GM18519 (cell line): ENCODE results near the gene PDZD2.
"Not testable (repeated sequence)": the region's sequence is repeated elsewhere in the genome, so short reads cannot be mapped to it uniquely, and the experiment has no call there.

Experiments used
- ATAC-seq: cut with Tn5 transposase; IDR thresholded peaks from one replicate; pipeline ENCODE4 v1.9.1; 2021; ENCODE audit warnings: mild to moderate bottlenecking, moderate library complexity; ENCODE audit not compliant: unreplicated experiment, low FRiP score

The PDZD2 gene

GRCh38 chr5:32021771-32022170, 382.8 kb downstream of the PDZD2 start:
- ATAC-seq = no peak

- no peak for ATAC-seq
Measured at GRCh38 chr5:32022638-32023037, 383.7 kb downstream of the PDZD2 start.

- ATAC-seq = no peak
Measured at GRCh38 chr5:32023816-32024215, 384.9 kb downstream of the PDZD2 start.

GRCh38 chr5:32024751-32025150, 385.8 kb downstream of the PDZD2 start:
- no peak for ATAC-seq

GRCh38 chr5:32027093-32027716, 388.3 kb downstream of the PDZD2 start:
- ATAC-seq = no peak

GRCh38 chr5:32027717-32028458, 389.0 kb downstream of the PDZD2 start:
- no peak for ATAC-seq

GRCh38 chr5:32029261-32029660, 390.3 kb downstream of the PDZD2 start:
- ATAC-seq = no peak

GRCh38 chr5:32029781-32030180, 390.9 kb downstream of the PDZD2 start:
- no peak for ATAC-seq

GRCh38 chr5:32030222-32030621, 391.3 kb downstream of the PDZD2 start:
- no peak for ATAC-seq

- ATAC-seq = no peak
Measured at GRCh38 chr5:32030686-32031085, 391.8 kb downstream of the PDZD2 start.

- ATAC-seq = no peak
Measured at GRCh38 chr5:32031089-32031488, 392.2 kb downstream of the PDZD2 start.

- ATAC-seq = no peak
Measured at GRCh38 chr5:32038523-32038922, 399.6 kb downstream of the PDZD2 start.

- ATAC-seq = not testable (repeated sequence)
Measured at GRCh38 chr5:32039133-32039532, 400.2 kb downstream of the PDZD2 start.

GRCh38 chr5:32039601-32040000, 400.7 kb downstream of the PDZD2 start:
- ATAC-seq = not testable (repeated sequence)

GRCh38 chr5:32040181-32040695, 401.3 kb downstream of the PDZD2 start:
- not testable (repeated sequence) for ATAC-seq

GRCh38 chr5:32042551-32042961, 403.6 kb downstream of the PDZD2 start:
- no peak for ATAC-seq

GRCh38 chr5:32043105-32043504, 404.2 kb downstream of the PDZD2 start:
- no peak for ATAC-seq

GRCh38 chr5:32044434-32044833, 405.5 kb downstream of the PDZD2 start:
- no peak for ATAC-seq

- no peak for ATAC-seq
Measured at GRCh38 chr5:32044939-32045338, 406.0 kb downstream of the PDZD2 start.

- no peak for ATAC-seq
Measured at GRCh38 chr5:32047056-32047455, 408.1 kb downstream of the PDZD2 start.

GRCh38 chr5:32051796-32052195, 412.9 kb downstream of the PDZD2 start:
- no peak for ATAC-seq
